Activated T-cell treated with anti-CD3 and anti-CD28 coated beads, Interleukin-2, amount 50 U/mL, for 24 hours (primary cell): ENCODE measurements around the gene GIGYF2.
"Not testable (repeated sequence)": the region's sequence is repeated elsewhere in the genome, so short reads cannot be mapped to it uniquely, and the experiment has no call there.

Experiments
- DNase-seq: peaks from one replicate; pipeline ENCODE4 v3.0.0-alpha.2; 2020
- H3K27ac Mint-ChIP-seq: 2 replicates; pipeline ENCODE4 v1.8.0; 2020; ENCODE audit warnings: mild to moderate bottlenecking, mixed read lengths
- H3K27me3 Mint-ChIP-seq: 2 replicates; pipeline ENCODE4 v1.8.0; 2020; ENCODE audit warnings: mixed read lengths
- H3K36me3 Mint-ChIP-seq: 2 replicates; pipeline ENCODE4 v1.8.0; 2020; ENCODE audit warnings: low read depth, mixed read lengths
- H3K4me1 Mint-ChIP-seq: 2 replicates; pipeline ENCODE4 v1.8.0; 2020; ENCODE audit warnings: low read depth, mixed read lengths
- H3K4me3 Mint-ChIP-seq: 2 replicates; pipeline ENCODE4 v1.8.0; 2020; ENCODE audit warnings: mild to moderate bottlenecking, moderate library complexity, mixed read lengths
- H3K9me3 Mint-ChIP-seq: 2 replicates; pipeline ENCODE4 v1.8.0; 2020; ENCODE audit warnings: mixed read lengths

GIGYF2 gene

GRCh38 chr2:232894746-232895145, 197.6 kb downstream of the GIGYF2 start:
- Mint-ChIP-seq H3K36me3 (no peaks in the 10 kb centered on the region), H3K9me3 (no peaks in the 10 kb centered on the region), H3K4me3 (no peak overlapping the region), H3K27me3 (peaks cover 30% of the 10 kb centered on the region), H3K27ac (no peak overlapping the region), H3K4me1 (peaks cover 9% of the 10 kb centered on the region)
- no peak for DNase-seq

DNA sequence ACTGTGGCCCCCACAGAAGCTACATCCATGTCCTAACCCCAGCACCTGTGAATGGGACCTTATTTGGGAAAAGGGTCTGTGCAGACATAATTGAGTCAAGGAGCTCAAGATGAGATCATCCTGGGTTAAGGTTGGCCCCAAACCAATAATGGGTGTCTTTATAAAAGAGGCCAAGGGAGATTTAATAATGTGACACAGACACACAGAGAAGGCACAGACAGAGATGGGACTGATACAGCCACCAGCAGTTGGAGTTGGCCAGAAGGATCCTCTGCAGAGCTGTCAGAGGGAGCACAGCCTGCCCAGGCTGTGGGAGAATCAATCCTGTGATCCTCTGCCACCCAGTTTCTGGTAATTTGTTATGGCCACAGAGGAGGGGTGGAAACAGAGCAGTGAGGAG, 199.0 kb downstream of the GIGYF2 start:
- H3K27me3 Mint-ChIP-seq: peaks cover 20% of the 10 kb centered on the region
- peak overlapping the region; percentile 85 for H3K27ac Mint-ChIP-seq
- no peaks in the 10 kb centered on the region for H3K36me3 Mint-ChIP-seq
- H3K9me3 Mint-ChIP-seq: no peaks in the 10 kb centered on the region
- DNase-seq: no peak
- peak overlapping the region; percentile 37 for H3K4me3 Mint-ChIP-seq
- peaks cover 6% of the 10 kb centered on the region for H3K4me1 Mint-ChIP-seq

- Mint-ChIP-seq H3K27me3 (peaks cover 13% of the 10 kb centered on the region), H3K4me1 (peaks cover 6% of the 10 kb centered on the region), H3K36me3 (peaks cover 1% of the 10 kb centered on the region), H3K27ac (no peak overlapping the region), H3K4me3 (no peak overlapping the region), H3K9me3 (no peaks in the 10 kb centered on the region)
- no peak for DNase-seq
These were observed 199.8 kb downstream of the GIGYF2 start for GRCh38 chr2:232896720-232897597.

- no peak overlapping the region for H3K27ac Mint-ChIP-seq
- H3K9me3 Mint-ChIP-seq: no peaks in the 10 kb centered on the region
- peak; percentile 61 for DNase-seq
- H3K4me1 Mint-ChIP-seq: peaks cover 6% of the 10 kb centered on the region
- H3K36me3 Mint-ChIP-seq: peaks cover 4% of the 10 kb centered on the region
- H3K4me3 Mint-ChIP-seq: no peak overlapping the region
- peaks cover 9% of the 10 kb centered on the region for H3K27me3 Mint-ChIP-seq
These were observed 200.7 kb downstream of the GIGYF2 start for GRCh38 chr2:232897598-232898408.

GRCh38 chr2:232898592-232899543, 201.7 kb downstream of the GIGYF2 start:
- no peak for DNase-seq
- Mint-ChIP-seq H3K4me1 (peaks cover 6% of the 10 kb centered on the region), H3K36me3 (peaks cover 4% of the 10 kb centered on the region), H3K4me3 (no peak overlapping the region), H3K27me3 (peaks cover 5% of the 10 kb centered on the region), H3K27ac (no peak overlapping the region), H3K9me3 (no peaks in the 10 kb centered on the region)

DNA sequence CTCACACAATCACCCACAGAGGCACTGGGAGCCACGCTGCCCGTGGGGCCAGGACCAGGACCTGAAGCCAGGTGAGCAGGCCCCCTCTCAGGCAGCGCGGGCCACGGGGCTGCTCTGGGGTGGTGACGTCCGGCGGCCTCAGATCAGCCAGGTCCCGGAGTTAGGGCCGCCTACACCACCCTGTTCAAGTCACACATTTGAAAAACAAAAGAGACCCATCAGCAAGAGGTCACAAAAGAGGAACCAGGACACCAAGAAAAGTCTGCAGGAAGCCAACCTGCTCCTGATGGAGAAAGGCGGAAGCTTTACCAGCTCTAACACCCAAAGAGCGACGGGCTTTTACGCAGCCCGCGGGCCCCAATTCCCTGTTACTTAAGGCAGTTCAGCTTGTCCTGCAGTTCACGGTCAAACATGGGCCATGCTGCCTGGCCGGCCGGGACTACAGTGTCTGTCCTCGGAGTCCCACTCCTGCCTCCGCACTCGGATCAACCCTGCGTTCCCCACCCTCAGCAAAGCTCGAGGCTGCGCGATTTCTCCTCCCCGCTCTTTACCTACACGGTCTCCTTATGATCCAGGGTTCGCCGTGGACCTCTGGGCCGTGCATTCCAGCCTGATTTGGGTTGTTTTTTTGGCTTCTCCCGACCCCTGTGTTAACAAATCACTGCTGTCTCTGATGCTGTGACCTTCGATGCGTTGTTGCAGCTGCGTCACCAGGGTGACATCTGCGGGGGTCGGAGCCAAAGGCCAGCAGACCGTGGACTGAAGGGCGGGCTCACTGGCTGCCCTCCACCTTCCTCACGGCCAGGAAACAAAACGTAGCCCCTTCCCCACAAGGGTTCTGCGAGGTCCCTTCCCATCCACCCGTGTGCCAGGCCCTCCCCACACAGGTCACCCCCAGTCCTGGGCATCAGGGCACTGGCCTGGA, 203.9 kb downstream of the GIGYF2 start:
- H3K27me3 Mint-ChIP-seq: peaks cover 5% of the 10 kb centered on the region
- H3K4me1 Mint-ChIP-seq: peaks cover 2% of the 10 kb centered on the region
- H3K4me3 Mint-ChIP-seq: no peak overlapping the region
- no peaks in the 10 kb centered on the region for H3K9me3 Mint-ChIP-seq
- peaks cover 4% of the 10 kb centered on the region for H3K36me3 Mint-ChIP-seq
- DNase-seq: no peak
- H3K27ac Mint-ChIP-seq: no peak overlapping the region

DNA sequence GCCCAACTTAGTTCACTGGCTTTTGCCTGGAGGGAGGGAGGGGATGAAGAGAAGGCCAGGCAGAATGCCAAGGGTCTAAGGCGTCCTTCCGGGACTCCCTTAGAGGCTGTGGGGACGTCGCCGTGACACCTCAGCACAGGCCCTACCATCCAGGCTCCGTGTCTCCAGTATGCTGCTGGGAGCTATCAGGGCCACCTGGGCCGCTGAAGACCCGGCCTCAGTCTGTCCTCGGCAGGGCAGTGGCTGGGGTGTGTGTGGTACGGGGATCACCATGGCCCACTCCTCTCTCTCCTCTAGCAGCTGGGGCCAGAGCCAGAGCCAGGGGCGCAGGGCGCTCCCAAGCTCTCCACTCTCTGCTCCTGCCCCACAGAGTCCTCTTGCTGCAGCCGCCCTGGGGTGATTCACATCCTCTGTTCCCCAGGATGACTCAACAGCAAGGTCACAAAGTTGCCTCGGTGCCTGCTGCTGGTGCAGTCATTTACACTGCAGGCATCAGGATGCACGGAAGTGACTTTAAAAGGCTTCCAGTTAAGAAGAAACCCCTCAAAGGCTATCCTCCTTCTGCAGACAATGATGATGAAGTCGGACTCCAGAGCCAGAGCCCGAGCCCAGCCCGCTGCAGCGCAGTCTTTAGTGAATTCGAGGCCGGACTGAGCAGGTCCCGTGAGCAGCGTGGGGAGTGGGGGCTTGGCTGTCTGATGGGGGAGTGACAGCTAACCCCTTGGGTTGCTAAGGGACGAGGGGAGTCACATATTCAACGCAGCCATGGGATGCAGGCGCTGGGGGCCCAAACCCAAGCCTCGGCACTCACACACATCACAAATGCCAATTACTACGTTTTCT, 204.8 kb downstream of the GIGYF2 start:
- H3K27me3 Mint-ChIP-seq: peaks cover 5% of the 10 kb centered on the region
- H3K27ac Mint-ChIP-seq: peak overlapping the region; percentile 73
- H3K4me1 Mint-ChIP-seq: no peaks in the 10 kb centered on the region
- DNase-seq: peak; percentile 47
- peaks cover 4% of the 10 kb centered on the region for H3K36me3 Mint-ChIP-seq
- peak overlapping the region; percentile 40 for H3K4me3 Mint-ChIP-seq
- no peaks in the 10 kb centered on the region for H3K9me3 Mint-ChIP-seq

DNA sequence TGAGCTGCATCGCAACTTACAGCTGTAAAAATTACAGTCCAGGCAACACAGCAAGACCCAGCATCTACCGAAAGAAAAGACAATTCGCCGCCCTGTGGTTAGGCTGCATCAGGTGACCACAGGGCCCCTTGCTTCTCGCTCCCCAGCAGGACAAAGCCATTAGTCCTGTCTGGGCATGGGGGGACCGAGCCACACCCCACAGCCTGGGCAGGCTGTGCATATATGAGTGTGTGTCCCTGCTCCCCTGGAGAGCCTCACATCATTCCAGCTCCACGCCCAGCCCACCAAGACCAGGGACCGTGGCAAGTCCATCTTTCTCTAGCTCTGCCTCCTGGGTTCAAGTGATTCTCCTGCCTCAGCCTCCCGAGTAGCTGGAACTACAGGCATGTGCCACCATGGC, 206.9 kb downstream of the GIGYF2 start:
- Mint-ChIP-seq H3K4me1 (no peaks in the 10 kb centered on the region), H3K27me3 (peaks cover 9% of the 10 kb centered on the region), H3K9me3 (no peaks in the 10 kb centered on the region), H3K36me3 (peaks cover 4% of the 10 kb centered on the region), H3K4me3 (no peak overlapping the region), H3K27ac (no peak overlapping the region)
- DNase-seq: no peak

DNA sequence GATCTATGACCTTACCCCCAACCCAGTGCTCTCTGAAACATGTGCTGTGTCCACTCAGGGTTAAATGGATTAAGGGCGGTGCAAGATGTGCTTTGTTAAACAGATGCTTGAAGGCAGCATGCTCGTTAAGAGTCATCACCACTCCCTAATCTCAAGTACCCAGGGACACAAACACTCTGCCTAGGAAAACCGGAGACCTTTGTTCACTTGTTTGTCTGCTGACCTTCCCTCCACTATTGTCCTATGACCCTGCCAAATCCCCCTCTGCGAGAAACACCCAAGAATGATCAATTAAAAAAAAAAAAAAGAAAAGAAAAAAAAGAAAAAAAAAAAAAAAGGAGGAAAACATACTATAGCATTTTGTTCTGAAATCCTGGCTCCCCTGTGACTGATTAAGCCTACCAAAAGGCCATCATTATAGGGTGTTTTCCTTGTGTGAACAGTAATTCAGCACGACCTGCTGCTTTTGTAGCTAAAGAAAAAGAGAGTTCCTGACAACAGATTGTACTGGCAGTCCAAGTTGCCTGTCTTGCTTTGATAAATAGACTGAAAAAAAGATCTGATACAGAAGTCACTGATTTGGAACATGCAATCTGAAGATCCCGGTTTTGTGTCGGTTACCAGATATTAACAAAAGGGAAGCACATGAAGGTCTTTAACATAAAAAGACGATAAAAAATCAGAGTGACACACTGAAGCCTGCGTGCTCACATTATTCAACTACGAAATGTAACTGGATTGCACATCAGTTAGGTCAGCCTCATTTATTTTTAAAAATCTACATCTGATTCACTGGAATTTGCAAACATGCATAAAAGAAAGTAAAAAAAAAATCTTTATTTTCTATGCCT, 210.0 kb downstream of the GIGYF2 start:
- not testable (repeated sequence) for H3K4me3 Mint-ChIP-seq, H3K4me1 Mint-ChIP-seq, H3K36me3 Mint-ChIP-seq, DNase-seq, H3K27ac Mint-ChIP-seq
- Mint-ChIP-seq H3K27me3 (peaks cover 19% of the 10 kb centered on the region), H3K9me3 (peaks cover 13% of the 10 kb centered on the region)

GRCh38 chr2:232907718-232908085, 210.6 kb downstream of the GIGYF2 start:
- H3K9me3 Mint-ChIP-seq: peaks cover 13% of the 10 kb centered on the region
- not testable (repeated sequence) for DNase-seq, H3K4me3 Mint-ChIP-seq, H3K27ac Mint-ChIP-seq, H3K36me3 Mint-ChIP-seq, H3K4me1 Mint-ChIP-seq
- peaks cover 20% of the 10 kb centered on the region for H3K27me3 Mint-ChIP-seq

- Mint-ChIP-seq H3K36me3 (no peaks in the 10 kb centered on the region), H3K27me3 (peaks cover 25% of the 10 kb centered on the region), H3K9me3 (peaks cover 13% of the 10 kb centered on the region), H3K27ac (no peak overlapping the region), H3K4me3 (no peak overlapping the region), H3K4me1 (no peaks in the 10 kb centered on the region)
- DNase-seq: no peak
These were observed 211.6 kb downstream of the GIGYF2 start for GRCh38 chr2:232908695-232909094.
